Measurements from ENCODE around the gene GPR132. TPM values are rescaled to one million over a fixed set of nuclear protein-coding genes. Genes with fewer than 3 reads are reported as not detected.

The GPR132 gene
- total RNA-seq, 6 experiments from 2014 or later: 0.11 to 0.84 (median 0.39) TPM

DNA sequence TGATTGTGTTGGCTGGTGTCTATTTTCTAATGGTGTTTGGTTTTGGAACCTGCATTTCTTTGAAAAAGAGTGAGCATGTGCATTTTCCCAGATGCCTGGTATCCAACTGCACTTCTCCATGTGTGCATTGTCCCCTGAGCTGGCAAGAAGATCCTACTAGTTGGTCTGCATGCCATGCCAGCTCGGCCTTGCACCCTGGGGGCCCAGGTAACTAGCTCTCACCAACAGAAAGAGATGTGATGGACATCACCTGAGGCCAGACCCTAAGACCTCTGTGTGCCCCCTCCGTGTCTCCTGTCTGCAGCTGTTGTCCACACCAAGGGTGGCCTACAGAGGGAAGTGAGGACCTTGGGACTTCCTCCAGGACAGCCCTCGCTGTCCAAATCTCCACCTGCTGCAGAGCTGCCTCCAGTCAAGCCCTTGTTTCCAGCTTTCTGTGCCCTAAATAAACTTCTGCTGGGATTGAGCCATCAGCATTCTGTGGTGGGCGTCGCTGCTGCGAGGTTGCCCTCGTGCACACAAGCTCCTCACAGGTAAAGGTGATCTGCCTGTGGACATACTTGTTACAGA, 30.1 kb upstream of the GPR132 start:
- DNase-seq: no peak
- Histone ChIP-seq H3K9me3 (no peaks in the 10 kb centered on the region), H3K4me3 (no peak overlapping the region), H3K27ac (no peak overlapping the region), H3K36me3 (no peaks in the 10 kb centered on the region), H3K4me1 (peaks cover 0 to 25% (median 16%) of the 10 kb centered on the region in 4 donors), H3K27me3 (no peaks in the 10 kb centered on the region)
- no peak for TF ChIP-seq POLR2A (IDR thresholded peaks at IDR 0.05)
- intact Hi-C loops (cut with DNase I): loop anchor here in 1 of 2 donors (10.0 kb wide), 2 partner anchors 189 to 259 kb away; no protein-coding TSS in a partner anchor
- 100% methylated on average over 1 of the region's 7 CpGs for WGBS (ENCODE audit: insufficient coverage, low coverage, low lambda C conversion rate, missing lambda C conversion rate)
- ATAC-seq: no peak

DNA sequence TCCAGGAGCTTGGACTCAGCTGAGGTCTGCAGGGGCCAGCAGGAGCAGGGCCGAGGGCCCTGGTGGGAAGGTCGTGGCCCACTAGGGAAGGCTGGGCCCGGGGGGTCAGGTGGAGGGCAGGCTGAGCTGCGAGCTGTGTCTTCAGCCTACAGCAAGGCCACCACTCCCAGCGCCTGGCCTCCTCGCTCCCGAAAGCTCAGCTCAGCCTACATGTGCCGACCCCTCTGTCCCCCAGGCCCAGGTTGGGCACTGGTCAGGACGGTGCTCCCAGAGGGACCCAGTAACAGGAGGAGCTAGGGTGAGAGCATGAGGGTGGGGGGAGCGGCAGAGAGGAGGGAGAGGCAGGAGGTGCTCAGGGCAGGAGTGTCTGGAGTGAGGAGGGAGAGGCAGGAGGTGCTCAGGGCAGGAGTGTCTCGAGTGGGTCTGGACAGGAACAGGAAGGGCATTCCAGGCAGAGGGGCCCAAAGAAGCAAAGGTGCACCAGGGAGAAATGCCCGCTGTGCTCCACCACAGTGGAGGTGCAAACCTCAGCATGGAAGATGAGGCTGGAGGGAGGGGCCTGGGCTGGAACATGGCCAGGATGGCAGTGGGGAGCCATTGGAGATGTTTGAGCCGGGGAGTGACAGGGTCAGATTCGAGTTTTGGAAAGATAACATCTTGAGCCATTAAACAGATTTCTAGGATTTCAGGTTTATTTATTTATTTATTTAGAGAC, 29.1 kb upstream of the GPR132 start:
- DNase-seq (peak in 1 of 3 donors; percentile 28), ATAC-seq (no peak)
- TF ChIP-seq, protein P1, sequence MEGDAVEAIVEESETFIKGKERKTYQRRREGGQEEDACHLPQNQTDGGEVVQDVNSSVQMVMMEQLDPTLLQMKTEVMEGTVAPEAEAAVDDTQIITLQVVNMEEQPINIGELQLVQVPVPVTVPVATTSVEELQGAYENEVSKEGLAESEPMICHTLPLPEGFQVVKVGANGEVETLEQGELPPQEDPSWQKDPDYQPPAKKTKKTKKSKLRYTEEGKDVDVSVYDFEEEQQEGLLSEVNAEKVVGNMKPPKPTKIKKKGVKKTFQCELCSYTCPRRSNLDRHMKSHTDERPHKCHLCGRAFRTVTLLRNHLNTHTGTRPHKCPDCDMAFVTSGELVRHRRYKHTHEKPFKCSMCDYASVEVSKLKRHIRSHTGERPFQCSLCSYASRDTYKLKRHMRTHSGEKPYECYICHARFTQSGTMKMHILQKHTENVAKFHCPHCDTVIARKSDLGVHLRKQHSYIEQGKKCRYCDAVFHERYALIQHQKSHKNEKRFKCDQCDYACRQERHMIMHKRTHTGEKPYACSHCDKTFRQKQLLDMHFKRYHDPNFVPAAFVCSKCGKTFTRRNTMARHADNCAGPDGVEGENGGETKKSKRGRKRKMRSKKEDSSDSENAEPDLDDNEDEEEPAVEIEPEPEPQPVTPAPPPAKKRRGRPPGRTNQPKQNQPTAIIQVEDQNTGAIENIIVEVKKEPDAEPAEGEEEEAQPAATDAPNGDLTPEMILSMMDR (IDR thresholded peaks at IDR 0.05): no peak
- no peak for TF ChIP-seq POLR2A (IDR thresholded peaks at IDR 0.05)
- Histone ChIP-seq H3K36me3 (no peaks in the 10 kb centered on the region), H3K4me3 (peak overlapping the region; percentile 48 to 62 (median 48)), H3K27me3 (no peaks in the 10 kb centered on the region), H3K27ac (no peak overlapping the region), H3K4me1 (peaks cover 0 to 26% (median 16%) of the 10 kb centered on the region in 4 donors), H3K9me3 (no peaks in the 10 kb centered on the region)
- WGBS (ENCODE audit: insufficient coverage, low coverage, low lambda C conversion rate, missing lambda C conversion rate): 60% methylated on average over 4 of the region's 14 CpGs
- intact Hi-C loops (cut with DNase I): loop anchor here in 1 of 2 donors (10.0 kb wide), 2 partner anchors 190 to 260 kb away; no protein-coding TSS in a partner anchor

GRCh38 chr14:105093431-105094192, 28.4 kb upstream of the GPR132 start:
- H3K9me3 ChIP-seq: no peaks in the 10 kb centered on the region
- H3K4me1 ChIP-seq: peaks cover 0 to 26% (median 16%) of the 10 kb centered on the region in 4 donors
- H3K27ac ChIP-seq: peak overlapping the region in 2 of 3 donors; percentile 52 to 70
- H3K4me3 ChIP-seq: peak overlapping the region; percentile 48 to 62 (median 48)
- no CpG with 5 or more reads among the region's 76 CpGs for WGBS (ENCODE audit: insufficient coverage, low coverage, low lambda C conversion rate, missing lambda C conversion rate)
- DNase-seq (peak in 1 of 3 donors; percentile 85), ATAC-seq (peak; percentile 5 to 53 (median 20))
- no peaks in the 10 kb centered on the region for H3K27me3 ChIP-seq
- peak; percentile 49 for TF ChIP-seq POLR2A (IDR thresholded peaks at IDR 0.05)
- TF ChIP-seq, protein P1 (IDR thresholded peaks at IDR 0.05): peak; percentile 25 to 29 (median 26)
- intact Hi-C loops (cut with DNase I): loop anchor here in 1 of 2 donors (10.0 kb wide), 2 partner anchors 191 to 261 kb away; no protein-coding TSS in a partner anchor
- H3K36me3 ChIP-seq: no peaks in the 10 kb centered on the region

DNA sequence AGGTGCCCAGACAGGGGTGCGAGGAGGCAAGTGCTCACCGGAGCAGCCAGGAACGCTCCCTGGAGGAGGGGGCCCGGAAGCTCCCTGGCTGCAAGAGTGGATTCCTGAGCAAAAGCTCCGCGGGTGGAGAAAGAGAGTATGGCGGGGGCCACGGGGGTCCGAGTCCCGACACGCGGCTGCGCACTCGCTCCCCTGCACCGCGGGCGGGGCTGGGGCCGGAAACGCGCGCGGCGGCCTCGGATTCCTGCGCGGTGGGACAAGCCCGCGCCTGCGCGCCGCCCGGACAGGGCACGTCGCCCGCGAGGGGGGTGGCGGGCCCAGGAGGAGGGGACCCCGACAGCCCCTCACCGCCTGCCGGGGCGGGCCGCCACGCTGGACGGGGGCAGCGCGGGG, 27.8 kb upstream of the GPR132 start:
- H3K36me3 ChIP-seq: no peaks in the 10 kb centered on the region
- H3K27me3 ChIP-seq: peaks cover 0 to 2% of the 10 kb centered on the region in 2 donors
- H3K4me1 ChIP-seq: peaks cover 2 to 26% (median 16%) of the 10 kb centered on the region in 4 donors
- H3K9me3 ChIP-seq: no peaks in the 10 kb centered on the region
- WGBS (ENCODE audit: insufficient coverage, low coverage, low lambda C conversion rate, missing lambda C conversion rate): 20% methylated on average over 2 of the region's 46 CpGs
- TF ChIP-seq, protein P1 (IDR thresholded peaks at IDR 0.05): no peak
- no peak for TF ChIP-seq POLR2A (IDR thresholded peaks at IDR 0.05)
- DNase-seq (peak in 1 of 3 donors; percentile 71), ATAC-seq (peak in 3 of 4 donors; percentile 5 to 17 (median 7))
- intact Hi-C loops (cut with DNase I): loop anchor here in 1 of 2 donors (10.0 kb wide), 2 partner anchors 192 to 262 kb away; no protein-coding TSS in a partner anchor
- H3K27ac ChIP-seq: peak overlapping the region; percentile 30 to 70 (median 52)
- peak overlapping the region; percentile 41 to 48 (median 48) for H3K4me3 ChIP-seq
